GM19372 (cell line): ENCODE measurements around the gene HS3ST3A1.
A peak's percentile ranks its signal among the peaks of the same experiment; 100 is the strongest.

Experiments
- ATAC-seq: cut with Tn5 transposase; IDR thresholded peaks from one replicate; pipeline ENCODE4 v1.9.1; 2021; ENCODE audit warnings: mild to moderate bottlenecking, low read depth, moderate library complexity; ENCODE audit not compliant: unreplicated experiment

HS3ST3A1 gene

DNA sequence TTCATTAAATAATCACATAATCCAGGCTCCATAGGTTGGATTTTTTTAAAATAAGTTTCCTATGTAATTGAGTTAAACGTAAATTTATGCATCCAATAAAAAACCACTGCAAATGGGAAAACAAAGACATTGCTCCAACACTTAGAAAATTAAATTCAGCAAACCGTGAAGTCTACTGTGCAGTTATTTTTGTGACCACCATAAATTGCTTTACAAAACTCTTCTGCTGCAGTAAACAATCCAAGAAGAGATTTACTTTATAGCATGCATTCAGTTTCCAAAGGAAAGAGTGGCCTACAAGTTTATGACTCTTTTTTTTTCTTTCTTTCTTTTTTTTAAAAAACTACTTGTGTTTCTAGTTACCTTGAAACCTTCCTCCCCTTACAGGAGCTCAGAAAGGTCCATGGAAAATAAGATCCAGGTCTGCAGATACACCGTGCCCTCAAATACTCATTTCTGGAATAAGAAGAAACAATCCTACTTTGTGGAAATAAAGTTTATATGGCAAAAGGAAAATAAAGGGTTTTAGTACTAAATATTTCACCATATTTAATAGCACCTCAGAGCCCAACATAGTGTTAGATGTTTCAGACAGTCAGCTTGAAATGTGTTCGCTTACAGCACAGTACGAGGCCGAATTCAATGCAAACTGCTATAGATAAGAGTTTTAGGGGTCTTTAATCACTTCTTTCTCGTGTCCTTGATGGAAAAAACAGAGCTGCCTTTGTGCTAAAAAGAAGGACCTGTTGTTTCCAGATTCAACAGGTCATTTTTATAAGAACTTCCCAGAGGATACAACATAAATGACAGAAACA is 3.2 kb downstream of the HS3ST3A1 start:
- ATAC-seq: no peak

- no peak for ATAC-seq
Measured at GRCh38 chr17:13597723-13598347, 3.9 kb downstream of the HS3ST3A1 start.

GRCh38 chr17:13596241-13596923 is 5.3 kb downstream of the HS3ST3A1 start:
- ATAC-seq: no peak

DNA sequence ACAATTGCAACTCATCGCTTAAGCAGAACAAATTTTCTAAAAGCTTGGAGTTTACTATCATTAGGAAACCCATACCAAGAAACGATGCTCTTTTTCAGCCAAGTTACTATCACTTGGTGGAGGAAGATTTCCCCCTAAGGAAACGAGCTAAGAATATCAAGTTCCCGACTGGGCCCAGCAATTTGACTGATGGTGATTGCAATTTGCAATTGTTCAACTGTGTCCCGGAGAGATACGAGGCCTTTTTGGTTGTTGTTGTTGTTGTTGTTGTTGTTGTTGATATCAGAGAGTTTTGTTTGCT is 6.2 kb downstream of the HS3ST3A1 start:
- no peak for ATAC-seq

- peak; percentile 76 for ATAC-seq
Measured at GRCh38 chr17:13594762-13595598, 6.7 kb downstream of the HS3ST3A1 start.

DNA sequence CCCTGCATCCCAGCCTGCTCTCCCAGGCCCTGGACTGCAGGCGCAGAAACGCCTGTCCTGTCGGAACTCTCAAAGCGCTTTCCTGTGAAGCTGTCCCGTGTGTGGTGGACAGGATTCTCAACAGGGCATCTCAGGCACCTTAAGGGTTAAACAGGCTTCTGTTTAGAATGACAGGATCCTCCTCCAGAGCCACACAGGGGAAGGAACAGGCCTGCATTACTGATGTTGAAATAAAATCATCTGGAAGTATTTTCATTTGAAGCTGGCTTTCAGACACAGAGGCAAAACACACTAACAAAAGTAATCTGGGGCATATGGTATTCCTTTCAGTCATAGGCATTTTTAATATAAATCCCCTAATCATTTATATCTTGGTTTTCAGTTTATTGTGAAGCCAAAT is 7.4 kb downstream of the HS3ST3A1 start:
- no peak for ATAC-seq

- ATAC-seq: no peak
Measured at GRCh38 chr17:13593757-13594156, 8.0 kb downstream of the HS3ST3A1 start.

DNA sequence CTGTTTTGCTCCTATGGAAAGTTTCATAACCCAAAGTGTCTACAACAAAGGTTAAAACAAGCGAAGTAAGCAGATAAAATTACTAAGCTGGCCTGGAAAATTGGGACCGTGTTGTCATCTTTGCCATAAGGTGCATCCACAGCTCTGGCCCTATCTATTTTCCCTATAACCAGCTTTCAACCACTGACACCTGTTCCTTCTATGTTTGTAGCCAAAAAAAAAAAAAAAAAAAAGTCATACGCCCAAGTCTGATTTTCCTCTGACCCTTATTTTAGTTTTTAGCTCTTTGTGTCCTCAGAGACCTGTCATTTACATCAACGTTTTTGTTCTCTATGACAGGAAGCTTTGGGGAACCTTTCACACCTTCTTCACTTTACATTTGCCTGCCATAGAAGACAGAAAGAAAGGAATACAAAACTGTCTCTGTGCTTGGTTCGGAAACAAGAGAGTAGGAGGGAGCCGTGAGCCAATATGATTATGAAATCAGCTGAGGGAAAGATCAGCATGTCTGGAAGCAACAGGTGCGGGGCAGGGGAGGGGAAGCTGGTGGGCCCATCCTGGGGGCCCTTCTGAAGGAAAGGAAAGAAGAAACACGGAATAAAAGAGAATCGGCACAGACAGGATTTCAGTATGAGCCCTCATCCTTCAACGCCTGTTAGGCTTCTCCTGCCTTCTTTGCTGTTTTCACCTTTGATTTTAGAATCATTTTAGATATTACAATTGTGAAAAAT is 8.5 kb downstream of the HS3ST3A1 start:
- ATAC-seq: no peak

- no peak for ATAC-seq
Measured at GRCh38 chr17:13592427-13592826, 9.3 kb downstream of the HS3ST3A1 start.

DNA sequence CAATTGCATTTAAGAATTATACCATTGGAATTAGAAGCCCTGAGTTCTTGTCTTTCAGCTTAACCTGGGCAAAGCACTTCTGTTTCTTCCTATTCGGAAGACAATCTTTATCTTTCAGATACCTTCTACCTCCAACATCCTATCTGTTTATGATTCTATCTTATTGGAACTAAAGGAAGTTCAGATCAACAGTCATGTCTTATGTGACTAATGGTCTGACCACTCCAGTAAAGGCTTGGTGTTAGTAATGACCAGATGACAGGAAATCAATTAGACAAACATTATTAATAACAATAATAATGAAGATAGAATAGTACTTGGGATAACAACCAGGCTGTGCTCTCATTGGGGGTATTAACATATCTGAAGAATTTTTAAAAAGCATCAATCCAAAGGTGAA is 11.3 kb downstream of the HS3ST3A1 start:
- ATAC-seq: no peak

GRCh38 chr17:13589658-13590057 is 12.1 kb downstream of the HS3ST3A1 start:
- no peak for ATAC-seq

DNA sequence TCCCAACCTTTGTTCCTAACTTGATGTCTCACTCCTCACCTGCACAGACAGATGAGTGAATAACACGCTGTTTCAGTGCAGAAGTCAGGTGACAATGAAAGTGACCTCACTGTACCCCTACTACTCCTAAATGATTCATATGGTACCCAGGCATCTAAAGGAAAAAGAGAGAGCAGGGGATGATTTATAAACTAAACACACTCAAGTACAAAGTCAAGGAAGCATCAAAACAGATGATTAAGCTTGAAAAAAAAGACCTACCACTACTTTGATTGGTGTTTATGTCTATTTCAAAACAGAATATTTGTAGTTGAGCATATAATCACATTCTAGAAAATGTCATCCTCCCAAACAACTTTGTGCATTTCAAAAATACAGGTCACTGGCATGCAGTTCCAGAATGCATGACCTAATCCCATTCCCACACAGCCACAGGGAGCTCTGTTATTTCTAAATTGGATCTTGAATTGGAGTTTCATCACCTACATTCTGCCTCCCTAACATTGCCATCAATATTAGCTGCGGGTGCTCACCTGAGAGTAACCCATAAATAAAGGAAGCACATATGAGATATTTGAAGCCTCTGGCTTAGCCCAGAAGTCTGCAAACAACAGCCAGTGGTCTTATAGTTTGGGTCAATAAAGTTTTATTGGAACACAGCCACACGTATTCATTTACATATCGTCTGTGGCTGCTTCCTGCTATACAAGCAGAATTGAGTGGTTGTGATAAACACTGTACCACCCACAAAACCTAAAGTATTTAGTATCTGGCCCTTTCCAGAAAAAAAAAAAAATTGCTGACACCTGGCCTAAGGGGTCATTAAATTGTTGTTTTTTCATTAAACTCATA is 14.0 kb downstream of the HS3ST3A1 start:
- ATAC-seq: no peak

- no peak for ATAC-seq
Measured at GRCh38 chr17:13584701-13585080, 17.0 kb downstream of the HS3ST3A1 start.

- no peak for ATAC-seq
Measured at GRCh38 chr17:13583996-13584700, 17.6 kb downstream of the HS3ST3A1 start.

GRCh38 chr17:13582776-13583547 is 18.8 kb downstream of the HS3ST3A1 start:
- ATAC-seq: no peak

DNA sequence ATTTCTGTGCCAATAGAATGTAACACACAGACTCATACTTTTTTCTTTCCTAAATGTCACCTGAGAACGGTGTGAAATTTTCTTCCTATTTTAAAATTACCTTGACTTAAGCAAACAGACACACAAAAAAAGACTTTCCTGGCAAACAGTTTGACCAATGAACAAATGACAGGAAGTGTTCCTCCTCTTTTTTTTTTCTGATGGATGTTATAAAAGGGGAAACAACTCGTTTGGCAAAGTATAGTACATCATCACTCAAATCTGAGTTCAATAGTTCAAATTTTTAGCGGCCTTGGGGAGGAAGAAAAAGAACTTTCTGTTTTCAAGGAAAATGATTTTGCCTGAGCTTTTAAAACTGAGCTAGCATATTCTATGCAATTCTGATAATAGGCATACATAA is 19.8 kb downstream of the HS3ST3A1 start:
- ATAC-seq: no peak

DNA sequence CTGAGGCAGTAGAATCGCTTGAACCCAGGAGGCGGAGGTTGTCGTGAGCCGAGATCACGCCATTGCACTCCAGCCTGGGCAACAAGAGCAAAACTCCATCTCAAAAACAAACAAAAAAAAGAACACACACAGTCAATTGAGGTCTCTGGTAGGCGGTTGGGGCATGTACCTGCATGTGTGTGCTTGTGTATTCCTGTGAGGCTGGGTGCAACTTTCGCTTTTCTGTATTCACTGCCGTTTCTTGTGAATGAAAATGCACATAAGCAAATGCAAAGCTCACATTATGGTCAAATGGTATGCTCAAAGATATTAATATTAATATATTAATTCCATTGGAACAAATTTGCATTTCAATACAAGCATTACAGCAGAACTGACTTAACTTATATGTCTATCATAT is 20.9 kb downstream of the HS3ST3A1 start:
- no peak for ATAC-seq
